Activated CD8-positive, alpha-beta memory T cell treated with anti-CD3 and anti-CD28 coated beads, Interleukin-2, amount 10 ng/mL, durations not matched to agents 7 days and 5 days (primary cell): ENCODE data around the gene C1orf87. TPM values are rescaled to one million over a fixed set of nuclear protein-coding genes. Genes with fewer than 3 reads are reported as not detected.

Experiments used
- ATAC-seq: fragments of 150-1000 bp; cut with Tn5 transposase; one replicate; pipeline ENCODE4 v1.10.0; 2021; ENCODE audit warnings: moderate library complexity
- CTCF ChIA-PET: fragments of 350-600 bp; sonication (Branson Sonifier 250); formaldehyde crosslinking; loops from one replicate; lab custom pipeline; 2021; ENCODE audit warnings: antibody characterized with exemption; lab: Charles Lee
- DNase-seq: peaks from one replicate; pipeline ENCODE4 v3.0.0-alpha.2; 2020
- H3K27ac Mint-ChIP-seq: one replicate; pipeline ENCODE4 v1.8.0; 2021; ENCODE audit warnings: mild to moderate bottlenecking, mixed read lengths
- H3K27me3 Mint-ChIP-seq: one replicate; pipeline ENCODE4 v1.8.0; 2021; ENCODE audit warnings: mixed read lengths
- H3K36me3 Mint-ChIP-seq: one replicate; pipeline ENCODE4 v1.8.0; 2021; ENCODE audit warnings: mild to moderate bottlenecking, mixed read lengths
- H3K4me1 Mint-ChIP-seq: one replicate; pipeline ENCODE4 v1.8.0; 2021; ENCODE audit warnings: mixed read lengths
- H3K4me3 Mint-ChIP-seq: one replicate; pipeline ENCODE4 v1.8.0; 2021; ENCODE audit warnings: mild to moderate bottlenecking, moderate library complexity, mixed read lengths
- H3K9me3 Mint-ChIP-seq: one replicate; pipeline ENCODE4 v1.8.0; 2022; ENCODE audit warnings: low read depth, mixed read lengths
- total RNA-seq, 2 experiments: library from RNA; stranded (reverse); gene quantifications; one replicate each; pipeline ENCODE4 v1.2.3, GENCODE V29; 2021

Gene C1orf87
- total RNA-seq, 2 experiments from 2014 or later, result not detected

GRCh38 chr1:60049188-60049587, 24.4 kb downstream of the C1orf87 start:
- H3K9me3 Mint-ChIP-seq, result no peaks in the 10 kb centered on the region
- no peak overlapping the region for H3K4me3 Mint-ChIP-seq
- H3K27me3 Mint-ChIP-seq, result no peaks in the 10 kb centered on the region
- ATAC-seq, result no peak
- H3K4me1 Mint-ChIP-seq, result no peaks in the 10 kb centered on the region
- no peak overlapping the region for H3K27ac Mint-ChIP-seq
- H3K36me3 Mint-ChIP-seq, result no peaks in the 10 kb centered on the region
- CTCF ChIA-PET, result no interaction called here
- no peak for DNase-seq

DNA sequence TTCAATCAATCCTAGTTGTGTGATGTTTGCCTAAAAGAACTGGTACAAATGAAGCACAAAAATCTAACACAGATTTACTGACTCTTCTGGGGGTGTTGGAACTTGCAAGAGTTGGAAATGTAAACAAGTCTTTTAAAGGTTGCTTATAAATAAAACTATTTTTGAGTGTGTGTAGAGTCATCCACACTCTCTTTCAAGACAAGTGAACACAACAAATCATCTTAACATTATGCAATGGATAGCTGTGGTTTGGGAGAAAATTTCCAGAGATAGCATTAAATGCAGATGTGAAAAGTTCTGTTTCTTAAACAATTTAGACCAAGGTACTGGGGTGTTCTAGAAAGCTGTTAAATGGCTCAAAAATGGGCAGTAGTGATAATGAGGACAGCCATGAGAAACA, 28.7 kb downstream of the C1orf87 start:
- CTCF ChIA-PET, result no interaction called here
- no peaks in the 10 kb centered on the region for H3K4me1 Mint-ChIP-seq
- no peak overlapping the region for H3K27ac Mint-ChIP-seq
- H3K4me3 Mint-ChIP-seq, result no peak overlapping the region
- ATAC-seq (no peak), DNase-seq (no peak)
- no peaks in the 10 kb centered on the region for H3K27me3 Mint-ChIP-seq
- H3K9me3 Mint-ChIP-seq, result no peaks in the 10 kb centered on the region
- no peaks in the 10 kb centered on the region for H3K36me3 Mint-ChIP-seq

GRCh38 chr1:60041783-60042182, 31.8 kb downstream of the C1orf87 start:
- no peaks in the 10 kb centered on the region for H3K27me3 Mint-ChIP-seq
- ATAC-seq (no peak), DNase-seq (no peak)
- H3K36me3 Mint-ChIP-seq, result no peaks in the 10 kb centered on the region
- H3K4me1 Mint-ChIP-seq, result no peaks in the 10 kb centered on the region
- no peak overlapping the region for H3K27ac Mint-ChIP-seq
- CTCF ChIA-PET, result interaction anchor here (0.6 kb wide), 1 partner anchor 32 kb away, joined by 3 read pairs; no protein-coding TSS in a partner anchor
- no peak overlapping the region for H3K4me3 Mint-ChIP-seq
- H3K9me3 Mint-ChIP-seq, result no peaks in the 10 kb centered on the region

DNA sequence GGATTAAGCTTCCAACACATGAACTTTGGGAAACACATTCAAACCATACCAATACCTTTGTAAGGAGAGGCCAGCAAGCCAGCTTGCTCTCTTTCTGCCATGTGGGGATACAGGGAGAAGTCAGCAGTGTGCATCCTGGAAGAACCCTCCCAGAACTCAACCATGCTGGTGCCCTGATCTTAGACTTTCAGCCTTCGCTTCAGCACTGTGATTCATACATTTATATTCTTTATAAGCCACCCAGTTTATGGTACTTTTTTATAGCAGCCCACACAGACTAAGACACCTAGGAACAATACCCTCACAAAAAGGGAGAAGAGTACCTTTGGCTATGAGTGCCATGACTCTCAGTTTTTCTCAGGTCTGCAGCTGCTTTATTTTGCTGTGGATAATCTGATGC, 35.9 kb downstream of the C1orf87 start:
- Mint-ChIP-seq H3K27me3 (no peaks in the 10 kb centered on the region), H3K27ac (no peak overlapping the region), H3K4me1 (no peaks in the 10 kb centered on the region), H3K4me3 (no peak overlapping the region), H3K36me3 (no peaks in the 10 kb centered on the region), H3K9me3 (no peaks in the 10 kb centered on the region)
- ATAC-seq, result no peak
- DNase-seq, result no peak
- CTCF ChIA-PET, result no interaction called here

DNA sequence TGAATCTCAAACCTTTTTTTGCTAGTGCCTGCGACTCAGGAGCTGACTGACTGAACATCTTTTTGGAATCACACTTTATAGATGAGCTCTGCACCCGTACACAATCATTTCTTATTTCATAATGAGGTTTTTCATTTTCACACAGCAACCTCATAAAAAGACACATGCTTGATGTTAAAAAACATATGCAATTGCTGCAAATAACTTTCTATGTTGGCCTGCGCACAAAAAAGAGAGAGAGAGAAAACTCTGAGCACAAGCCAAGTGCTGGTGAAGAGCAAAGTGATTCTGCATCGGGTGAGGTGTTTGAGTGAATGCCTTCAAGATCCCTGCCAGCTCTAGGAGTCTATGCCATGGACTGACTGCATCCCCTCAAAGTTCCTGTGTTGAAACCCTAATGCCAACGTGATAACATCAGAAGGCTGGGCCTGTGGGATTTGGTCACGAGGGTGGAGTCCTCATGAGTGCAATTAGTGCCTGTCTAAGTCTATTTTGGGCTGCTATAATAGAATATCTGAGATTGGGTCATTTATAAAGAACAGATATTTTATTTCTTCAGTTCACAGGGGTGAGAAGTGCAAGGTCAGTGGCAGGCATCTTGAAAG, 36.6 kb downstream of the C1orf87 start:
- no peak overlapping the region for H3K4me3 Mint-ChIP-seq
- DNase-seq (no peak), ATAC-seq (no peak)
- no peaks in the 10 kb centered on the region for H3K4me1 Mint-ChIP-seq
- H3K27me3 Mint-ChIP-seq, result no peaks in the 10 kb centered on the region
- CTCF ChIA-PET, result no interaction called here
- H3K36me3 Mint-ChIP-seq, result no peaks in the 10 kb centered on the region
- H3K27ac Mint-ChIP-seq, result no peak overlapping the region
- no peaks in the 10 kb centered on the region for H3K9me3 Mint-ChIP-seq

DNA sequence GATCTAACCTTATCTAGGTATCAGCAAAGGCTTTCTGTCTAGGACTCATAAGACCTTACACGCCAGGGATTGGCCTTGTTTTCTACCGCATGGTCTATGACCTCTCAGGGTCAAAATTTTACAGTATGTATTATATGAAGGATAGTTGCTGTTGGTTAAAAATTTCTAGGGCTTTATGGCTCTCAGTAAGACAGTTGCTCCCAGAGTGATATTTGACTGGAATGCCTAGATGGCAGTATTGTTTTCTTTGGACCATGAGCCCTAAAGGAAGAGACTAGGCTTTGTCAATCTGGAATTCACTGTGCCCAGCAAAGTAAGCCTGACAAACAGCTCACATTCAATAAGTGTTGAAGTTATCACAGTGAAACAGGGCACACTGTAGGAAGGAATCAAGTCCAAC, 37.6 kb downstream of the C1orf87 start:
- DNase-seq, result no peak
- H3K27ac Mint-ChIP-seq, result no peak overlapping the region
- no peak overlapping the region for H3K4me3 Mint-ChIP-seq
- CTCF ChIA-PET, result no interaction called here
- no peaks in the 10 kb centered on the region for H3K36me3 Mint-ChIP-seq
- H3K4me1 Mint-ChIP-seq, result no peaks in the 10 kb centered on the region
- ATAC-seq, result no peak
- H3K27me3 Mint-ChIP-seq, result no peaks in the 10 kb centered on the region
- H3K9me3 Mint-ChIP-seq, result no peaks in the 10 kb centered on the region

- Mint-ChIP-seq H3K27me3 (no peaks in the 10 kb centered on the region), H3K4me1 (no peaks in the 10 kb centered on the region), H3K36me3 (no peaks in the 10 kb centered on the region), H3K4me3 (no peak overlapping the region), H3K9me3 (no peaks in the 10 kb centered on the region), H3K27ac (no peak overlapping the region)
- ATAC-seq (no peak), DNase-seq (no peak)
- CTCF ChIA-PET, result no interaction called here
These were observed 38.6 kb downstream of the C1orf87 start for GRCh38 chr1:60034999-60035398.

DNA sequence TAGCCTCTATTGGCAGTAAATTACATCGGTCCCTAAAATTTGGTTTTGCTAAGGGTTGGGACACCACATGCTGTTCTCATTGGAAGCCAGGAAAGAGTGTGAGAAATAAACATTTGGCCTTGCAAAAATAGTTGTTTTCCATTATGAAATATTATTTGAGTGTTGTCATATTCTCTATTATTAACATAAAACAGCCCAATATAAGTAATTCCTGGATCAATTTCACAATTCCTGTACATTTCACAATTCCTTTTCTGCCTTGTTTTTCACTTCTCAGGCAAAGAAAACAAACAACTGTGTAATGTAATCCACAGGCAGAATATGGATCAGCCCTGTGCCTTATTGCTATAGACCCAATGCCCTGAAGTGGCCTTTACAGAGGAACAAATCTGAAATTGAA, 40.5 kb downstream of the C1orf87 start:
- Mint-ChIP-seq H3K27ac (no peak overlapping the region), H3K9me3 (no peaks in the 10 kb centered on the region), H3K36me3 (no peaks in the 10 kb centered on the region), H3K4me1 (no peaks in the 10 kb centered on the region), H3K4me3 (no peak overlapping the region), H3K27me3 (peaks cover 2% of the 10 kb centered on the region)
- DNase-seq, result no peak
- no peak for ATAC-seq
- CTCF ChIA-PET, result no interaction called here

DNA sequence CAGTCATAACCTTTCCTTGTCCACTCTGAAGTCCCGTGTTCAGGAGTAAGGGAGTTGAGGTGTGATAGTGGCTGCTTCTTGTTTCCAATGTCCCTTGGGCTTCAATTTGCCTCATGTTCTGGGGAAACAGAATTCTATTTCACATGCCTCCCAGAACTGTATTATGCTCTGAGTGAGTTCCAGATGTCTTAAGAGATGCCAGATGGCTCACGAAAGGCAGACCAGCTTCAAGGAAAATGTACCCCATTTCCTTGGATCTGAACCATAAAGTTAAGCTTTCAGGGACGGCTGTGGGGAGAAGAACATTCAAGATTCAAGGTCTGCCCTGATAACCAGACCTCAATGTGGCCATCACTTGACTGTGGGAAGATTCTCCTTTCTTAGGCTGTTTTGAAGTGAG, 42.4 kb downstream of the C1orf87 start:
- no peak for ATAC-seq
- peaks cover 2% of the 10 kb centered on the region for H3K27me3 Mint-ChIP-seq
- CTCF ChIA-PET, result no interaction called here
- no peak overlapping the region for H3K27ac Mint-ChIP-seq
- H3K4me1 Mint-ChIP-seq, result no peaks in the 10 kb centered on the region
- H3K9me3 Mint-ChIP-seq, result no peaks in the 10 kb centered on the region
- no peak for DNase-seq
- no peak overlapping the region for H3K4me3 Mint-ChIP-seq
- H3K36me3 Mint-ChIP-seq, result no peaks in the 10 kb centered on the region

DNA sequence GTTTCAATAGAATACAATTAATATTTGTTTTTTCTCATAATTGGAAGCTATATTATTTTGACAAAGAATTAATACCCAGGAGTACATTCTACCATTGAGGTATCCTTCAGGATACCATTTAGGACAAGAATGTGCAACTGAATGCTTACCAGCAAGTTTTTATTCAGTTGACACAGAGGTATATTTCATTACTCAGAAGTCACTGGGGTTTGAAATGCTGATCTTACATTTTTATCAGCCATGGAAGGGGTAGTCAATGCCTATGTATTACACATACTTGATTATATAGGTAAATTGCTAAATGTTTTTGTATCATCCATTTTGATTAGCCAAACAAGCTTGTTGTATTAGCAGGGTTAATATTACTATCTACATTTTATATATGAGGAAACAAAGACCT, 48.0 kb downstream of the C1orf87 start:
- peaks cover 12% of the 10 kb centered on the region for H3K27me3 Mint-ChIP-seq
- no peaks in the 10 kb centered on the region for H3K36me3 Mint-ChIP-seq
- CTCF ChIA-PET, result interaction anchor here (0.6 kb wide), 1 partner anchor 54 kb away, joined by 3 read pairs; no protein-coding TSS in a partner anchor
- no peak overlapping the region for H3K4me3 Mint-ChIP-seq
- no peak for ATAC-seq
- no peak overlapping the region for H3K27ac Mint-ChIP-seq
- no peaks in the 10 kb centered on the region for H3K9me3 Mint-ChIP-seq
- H3K4me1 Mint-ChIP-seq, result no peaks in the 10 kb centered on the region
- DNase-seq, result no peak

DNA sequence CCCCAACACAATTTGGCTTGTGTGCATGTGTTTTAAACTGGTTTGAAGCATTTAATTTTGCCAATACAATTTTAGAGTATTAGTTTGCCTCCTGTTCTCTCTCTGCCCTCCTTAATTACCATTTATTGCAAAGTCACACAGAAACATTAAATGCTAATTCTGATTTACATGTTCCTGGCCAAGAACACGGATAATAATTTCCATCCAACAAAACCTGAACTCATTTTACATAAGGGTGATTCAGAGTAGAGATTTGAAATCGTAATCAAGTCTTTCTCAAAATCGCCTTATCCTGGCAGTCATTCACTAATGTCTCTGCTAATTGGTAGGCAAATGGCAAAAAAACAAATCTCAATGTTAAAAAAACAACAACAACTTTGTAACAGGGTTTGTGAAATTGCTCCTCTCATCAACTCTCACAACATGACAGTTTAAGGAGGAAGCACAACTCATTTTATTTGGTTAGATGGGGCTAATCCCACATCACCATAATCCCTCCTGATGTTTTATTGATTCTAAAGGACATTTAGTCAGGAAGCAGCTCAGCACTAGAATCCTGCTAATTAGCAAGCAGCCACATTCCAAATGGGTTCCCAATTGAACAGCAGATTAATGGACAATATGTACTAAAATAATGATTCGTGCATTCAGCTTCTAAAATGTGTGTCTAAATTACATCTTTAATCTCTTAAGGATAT, 55.9 kb downstream of the C1orf87 start:
- ATAC-seq (no peak), DNase-seq (no peak)
- no peaks in the 10 kb centered on the region for H3K36me3 Mint-ChIP-seq
- H3K4me1 Mint-ChIP-seq, result no peaks in the 10 kb centered on the region
- no peak overlapping the region for H3K4me3 Mint-ChIP-seq
- CTCF ChIA-PET, result no interaction called here
- no peak overlapping the region for H3K27ac Mint-ChIP-seq
- peaks cover 7% of the 10 kb centered on the region for H3K27me3 Mint-ChIP-seq
- no peaks in the 10 kb centered on the region for H3K9me3 Mint-ChIP-seq

- CTCF ChIA-PET, result no interaction called here
- Mint-ChIP-seq H3K4me3 (no peak overlapping the region), H3K27me3 (peaks cover 4% of the 10 kb centered on the region), H3K4me1 (no peaks in the 10 kb centered on the region), H3K36me3 (no peaks in the 10 kb centered on the region), H3K9me3 (no peaks in the 10 kb centered on the region), H3K27ac (no peak overlapping the region)
- DNase-seq (no peak), ATAC-seq (no peak)
These were observed 62.9 kb downstream of the C1orf87 start for GRCh38 chr1:60010690-60011089.

DNA sequence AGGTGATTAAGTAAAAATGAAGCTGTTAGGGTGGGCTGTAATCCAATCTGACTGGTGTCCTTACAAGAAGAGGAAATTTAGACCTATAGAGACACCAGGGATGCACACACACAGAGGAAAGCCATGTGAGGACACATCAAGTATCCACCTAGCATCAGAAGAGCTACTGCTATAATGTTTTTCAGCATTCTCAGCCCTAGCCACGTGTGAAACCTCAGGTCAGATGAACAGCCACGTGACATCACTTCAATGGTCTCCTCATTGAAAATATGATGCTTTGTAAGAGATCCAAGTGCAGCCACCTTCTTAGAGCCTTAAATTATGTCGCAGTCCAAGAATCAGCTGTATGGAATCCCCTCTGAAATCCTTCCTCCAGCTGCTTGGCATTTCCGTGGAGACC, 65.1 kb downstream of the C1orf87 start:
- H3K9me3 Mint-ChIP-seq, result no peaks in the 10 kb centered on the region
- no peaks in the 10 kb centered on the region for H3K36me3 Mint-ChIP-seq
- no peak overlapping the region for H3K4me3 Mint-ChIP-seq
- no peak for ATAC-seq
- H3K4me1 Mint-ChIP-seq, result no peaks in the 10 kb centered on the region
- H3K27ac Mint-ChIP-seq, result no peak overlapping the region
- CTCF ChIA-PET, result no interaction called here
- peaks cover 4% of the 10 kb centered on the region for H3K27me3 Mint-ChIP-seq
- no peak for DNase-seq

- Mint-ChIP-seq H3K27ac (no peak overlapping the region), H3K36me3 (no peaks in the 10 kb centered on the region), H3K9me3 (no peaks in the 10 kb centered on the region), H3K4me3 (no peak overlapping the region), H3K4me1 (no peaks in the 10 kb centered on the region), H3K27me3 (no peaks in the 10 kb centered on the region)
- CTCF ChIA-PET, result no interaction called here
- DNase-seq, result no peak
- ATAC-seq, result no peak
These were observed 72.9 kb downstream of the C1orf87 start for GRCh38 chr1:60000625-60001024.
